Astrocyte of the spinal cord (primary cell): Measurements from ENCODE around the gene GABRR2.
"Not testable (repeated sequence)": the region's sequence is repeated elsewhere in the genome, so short reads cannot be mapped to it uniquely, and the experiment has no call there.

Experiments
- DNase-seq: peaks from one replicate; pipeline ENCODE4 v3.0.0; 2011; ENCODE audit warnings: low read depth, low spot score
- H3K4me3 ChIP-seq: 2 replicates; pipeline ENCODE4 v1.5.1; 2011; ENCODE audit warnings: low read depth, mild to moderate bottlenecking, low read length, moderate library complexity
- in situ Hi-C: cut with HindIII; loops from 2 replicates; pipeline ENCODE4 v1.10.0; 2017; ENCODE audit warnings: low sequenced_read_pairs
- TF ChIP-seq, protein P1 (sequence below): IDR thresholded peaks from 2 replicates; pipeline ENCODE4 v1.5.1; 2012; ENCODE audit warnings: low read depth, mild to moderate bottlenecking, low read length, inconsistent platforms

Gene GABRR2

DNA sequence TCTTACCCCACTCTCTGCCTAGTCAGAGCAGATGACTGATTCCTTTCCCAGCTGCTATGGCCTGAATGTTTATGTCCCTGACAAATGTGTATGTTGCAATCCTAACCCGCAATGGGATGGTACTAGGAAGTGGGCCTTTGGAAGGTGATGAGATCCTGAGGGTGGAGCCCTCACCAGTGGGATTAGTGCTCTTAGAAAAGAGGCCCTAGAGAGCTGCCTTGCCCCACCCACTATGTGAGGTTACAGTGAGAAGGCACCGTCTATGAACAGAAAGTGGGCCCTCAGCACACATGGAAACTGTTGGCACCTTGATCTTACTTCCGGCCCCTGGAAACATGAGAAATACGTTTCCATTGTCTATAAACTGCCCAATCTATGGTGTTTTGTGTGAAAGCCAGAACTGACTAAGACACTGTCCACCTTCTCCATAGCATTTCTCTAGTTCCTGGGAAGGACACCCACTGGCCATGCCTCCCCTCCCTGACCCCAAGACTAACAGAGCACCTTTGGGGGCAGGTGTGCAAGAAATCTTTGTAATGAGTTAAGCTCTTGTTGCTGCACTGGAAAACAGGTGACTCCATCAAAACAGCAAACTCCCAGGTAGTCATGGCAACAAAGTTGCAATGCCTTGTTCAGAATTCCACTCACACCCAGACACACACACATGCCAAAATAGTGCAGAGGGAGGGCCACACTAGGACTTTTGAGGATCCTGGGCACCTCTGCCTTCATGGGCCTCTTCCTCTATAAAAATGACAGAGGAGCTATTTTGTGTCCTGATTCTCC, 16.2 kb downstream of the GABRR2 start:
- DNase-seq: peak; percentile 27
- in situ Hi-C loops: no loop called here
- TF ChIP-seq, protein P1, sequence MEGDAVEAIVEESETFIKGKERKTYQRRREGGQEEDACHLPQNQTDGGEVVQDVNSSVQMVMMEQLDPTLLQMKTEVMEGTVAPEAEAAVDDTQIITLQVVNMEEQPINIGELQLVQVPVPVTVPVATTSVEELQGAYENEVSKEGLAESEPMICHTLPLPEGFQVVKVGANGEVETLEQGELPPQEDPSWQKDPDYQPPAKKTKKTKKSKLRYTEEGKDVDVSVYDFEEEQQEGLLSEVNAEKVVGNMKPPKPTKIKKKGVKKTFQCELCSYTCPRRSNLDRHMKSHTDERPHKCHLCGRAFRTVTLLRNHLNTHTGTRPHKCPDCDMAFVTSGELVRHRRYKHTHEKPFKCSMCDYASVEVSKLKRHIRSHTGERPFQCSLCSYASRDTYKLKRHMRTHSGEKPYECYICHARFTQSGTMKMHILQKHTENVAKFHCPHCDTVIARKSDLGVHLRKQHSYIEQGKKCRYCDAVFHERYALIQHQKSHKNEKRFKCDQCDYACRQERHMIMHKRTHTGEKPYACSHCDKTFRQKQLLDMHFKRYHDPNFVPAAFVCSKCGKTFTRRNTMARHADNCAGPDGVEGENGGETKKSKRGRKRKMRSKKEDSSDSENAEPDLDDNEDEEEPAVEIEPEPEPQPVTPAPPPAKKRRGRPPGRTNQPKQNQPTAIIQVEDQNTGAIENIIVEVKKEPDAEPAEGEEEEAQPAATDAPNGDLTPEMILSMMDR: no peak
- no peak overlapping the region for H3K4me3 ChIP-seq

DNA sequence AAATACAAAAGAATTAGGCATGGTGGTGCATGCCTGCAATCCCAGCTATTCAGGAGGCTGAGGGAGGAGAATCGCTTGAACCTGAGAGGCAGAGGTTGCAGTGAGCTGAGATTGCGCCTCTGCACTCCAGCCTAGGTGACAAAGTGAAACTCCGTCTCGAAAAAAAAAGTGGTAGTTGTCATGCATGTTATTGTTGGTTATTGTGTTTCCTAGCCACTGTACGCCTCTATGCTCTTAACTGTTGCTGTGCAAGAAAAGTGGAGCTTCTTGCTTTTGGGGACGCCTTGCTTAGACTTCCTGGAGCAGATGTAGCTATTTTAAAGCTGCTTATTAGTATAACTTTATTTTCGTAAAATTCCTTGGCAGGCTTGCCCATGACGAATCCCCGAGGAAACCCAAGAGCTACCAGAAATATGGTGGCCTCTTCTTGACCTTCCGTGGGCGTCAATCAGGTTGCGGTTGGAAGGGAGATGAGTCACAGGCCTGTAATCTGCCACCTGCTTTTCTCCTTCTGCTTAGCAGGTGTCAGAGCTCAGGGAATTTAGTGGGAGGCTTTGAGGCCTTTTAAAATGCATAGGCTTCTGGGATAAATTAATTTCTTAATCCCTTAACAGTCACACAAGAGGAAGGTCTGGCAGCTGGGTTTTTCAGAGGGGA, 17.3 kb downstream of the GABRR2 start:
- in situ Hi-C loops: no loop called here

DNA sequence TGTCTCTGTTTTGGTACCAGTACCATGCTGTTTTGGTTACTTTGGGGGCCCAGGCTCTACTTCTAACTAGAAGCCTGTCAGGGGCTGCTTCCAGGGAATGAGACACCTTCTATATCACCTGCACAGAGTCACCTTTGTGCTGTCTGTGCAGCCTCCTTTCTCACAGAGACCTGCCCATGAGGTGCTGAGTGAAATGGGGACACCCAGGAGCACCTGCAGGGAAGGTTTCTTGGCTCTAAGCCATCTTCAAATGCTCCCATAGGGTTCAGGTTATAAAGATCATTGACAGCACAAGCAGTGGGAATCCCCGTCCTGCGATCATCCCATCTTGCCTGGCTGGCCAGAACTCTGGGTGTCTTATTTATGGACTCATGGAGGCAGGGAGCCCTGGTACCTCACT, 19.1 kb downstream of the GABRR2 start:
- DNase-seq: no peak
- in situ Hi-C loops: no loop called here
- TF ChIP-seq, protein P1: no peak
- H3K4me3 ChIP-seq: no peak overlapping the region

More for the DNA sequence above, 17.3 kb downstream of the GABRR2 start:
- no peak overlapping the region for H3K4me3 ChIP-seq
- TF ChIP-seq, protein P1: no peak
- DNase-seq: peak; percentile 94

DNA sequence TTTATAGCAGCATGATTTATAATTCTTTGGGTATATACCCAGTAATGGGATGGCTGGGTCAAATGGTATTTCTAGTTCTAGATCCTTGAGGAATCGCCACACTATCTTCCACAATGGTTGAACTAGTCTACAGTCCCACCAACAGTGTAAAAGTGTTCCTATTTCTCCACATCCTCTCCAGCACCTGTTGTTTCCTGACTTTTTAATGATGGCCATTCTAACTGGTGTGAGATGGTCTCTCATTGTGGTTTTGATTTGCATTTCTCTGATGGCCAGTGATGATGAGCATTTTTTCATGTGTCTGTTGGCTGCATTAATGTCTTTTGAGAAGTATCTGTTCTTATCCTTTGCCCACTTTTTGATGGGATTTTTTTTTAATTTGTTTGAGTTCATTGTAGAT, 20.0 kb downstream of the GABRR2 start:
- in situ Hi-C loops, DNase-seq, H3K4me3 ChIP-seq: not testable (repeated sequence)

DNA sequence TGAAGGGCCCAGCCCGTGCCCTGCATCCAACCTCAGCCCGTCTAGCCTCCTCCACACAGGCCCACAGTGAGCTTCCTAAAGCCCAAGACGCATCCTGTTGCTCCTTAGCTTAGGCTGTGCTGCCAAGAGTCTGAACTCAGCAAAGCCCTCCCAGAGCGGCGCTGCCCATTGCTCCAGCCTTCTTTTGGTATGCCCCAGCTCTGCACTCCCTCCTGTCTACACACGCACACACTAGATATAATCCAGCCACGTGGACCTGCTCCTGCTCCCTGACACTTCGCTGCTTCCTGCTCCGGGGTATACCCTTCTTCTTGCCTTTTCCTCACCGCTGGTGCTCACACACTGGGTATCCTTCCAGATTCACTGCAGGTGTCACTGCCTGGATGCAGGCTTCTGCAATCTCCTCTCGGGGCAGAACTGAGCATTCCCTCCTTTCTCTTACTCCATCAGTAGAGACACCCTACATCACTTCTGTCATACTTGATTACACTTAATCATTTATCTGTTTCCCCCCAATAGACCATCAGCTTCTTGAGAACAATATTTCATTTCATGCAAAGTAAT, 23.8 kb downstream of the GABRR2 start:
- H3K4me3 ChIP-seq: no peak overlapping the region
- TF ChIP-seq, protein P1: no peak
- DNase-seq: no peak
- in situ Hi-C loops: no loop called here

DNA sequence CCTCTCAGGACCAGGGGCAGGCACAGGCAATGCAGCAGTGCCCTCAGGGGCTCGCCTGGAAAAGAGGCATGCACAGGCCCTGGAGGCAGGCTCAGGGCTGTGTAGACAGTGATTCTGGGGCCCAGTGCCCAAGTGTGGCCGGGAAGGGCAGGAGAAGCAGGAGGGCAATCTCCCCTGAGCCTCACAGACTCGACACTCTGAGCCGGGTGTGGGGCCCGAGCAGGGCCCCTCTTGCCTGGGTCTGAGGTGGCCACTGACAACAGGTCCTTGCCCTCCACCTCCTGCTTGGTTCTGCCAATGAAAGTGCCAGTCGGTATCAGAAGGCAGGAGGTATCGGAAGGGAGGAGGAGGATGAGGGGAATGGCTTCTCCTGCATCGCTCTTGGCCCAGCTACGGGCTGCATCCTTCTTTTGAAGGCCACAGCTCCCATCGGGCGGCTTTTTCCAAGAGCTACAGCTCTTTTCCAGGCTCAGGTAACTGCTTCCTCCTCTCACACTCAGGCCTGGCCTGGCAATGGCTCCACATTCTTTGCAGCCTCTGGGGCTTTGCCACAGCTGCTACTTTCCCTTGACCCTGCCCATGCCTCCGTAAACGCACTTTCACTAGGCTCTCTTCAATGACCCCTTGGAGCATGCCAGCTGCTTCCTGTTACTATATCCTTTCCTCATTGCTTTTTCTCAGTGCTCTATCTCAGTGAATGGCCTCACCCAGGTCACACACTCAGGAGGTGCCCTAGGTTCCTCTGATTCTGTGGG, 24.5 kb downstream of the GABRR2 start:
- H3K4me3 ChIP-seq: no peak overlapping the region
- TF ChIP-seq, protein P1: no peak
- in situ Hi-C loops: no loop called here
- no peak for DNase-seq

DNA sequence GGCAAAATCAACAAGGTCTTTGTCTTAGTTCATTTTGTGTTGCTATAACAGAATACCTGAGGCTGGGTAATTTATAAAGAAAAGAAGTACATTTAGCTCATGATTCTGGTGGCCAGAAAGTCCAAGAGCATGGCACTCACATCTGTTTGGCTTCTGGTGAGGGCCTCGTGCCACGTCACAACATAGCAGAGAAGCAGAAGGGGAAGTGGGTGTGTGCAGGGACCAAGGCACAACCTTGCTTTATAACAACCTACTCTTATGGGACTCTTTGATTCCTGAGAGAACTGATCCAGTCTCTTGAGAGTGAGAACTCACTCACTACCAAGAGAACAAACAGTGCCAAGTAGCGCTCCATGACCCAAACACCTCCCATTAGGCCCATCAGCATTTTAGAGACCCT, 25.4 kb downstream of the GABRR2 start:
- no peak for DNase-seq
- no peak overlapping the region for H3K4me3 ChIP-seq
- in situ Hi-C loops: no loop called here
- TF ChIP-seq, protein P1: no peak
